ENCODE measurements around the gene RELL2.

The RELL2 gene

GRCh38 chr5:141646026-141646425 lies 9.2 kb downstream of the RELL2 start:
- peak in 1 of 10 donors; percentile 24 for DNase-seq
- intact Hi-C loops (cut with DNase I) = no loop called here

- intact Hi-C loops (cut with DNase I) = no loop called here
- peak in 1 of 10 donors; percentile 63 for DNase-seq
Observed at GRCh38 chr5:141647242-141647641, 10.4 kb downstream of the RELL2 start.

- intact Hi-C loops (cut with DNase I) = no loop called here
- peak in 1 of 10 donors; percentile 42 for DNase-seq
Observed at GRCh38 chr5:141647851-141648250, 11.1 kb downstream of the RELL2 start.

- intact Hi-C loops (cut with DNase I) = no loop called here
- peak in 2 of 10 donors; percentile 32 to 84 for DNase-seq
Observed at GRCh38 chr5:141649056-141649688, 12.4 kb downstream of the RELL2 start.

GRCh38 chr5:141649972-141650371 lies 13.2 kb downstream of the RELL2 start:
- intact Hi-C loops (cut with DNase I) = no loop called here
- DNase-seq = no peak

- peak; percentile 62 to 97 (median 86) for DNase-seq
- intact Hi-C loops (cut with DNase I) = no loop called here
Observed at GRCh38 chr5:141650851-141651727, 14.3 kb downstream of the RELL2 start, which contains the start of gene FCHSD1. FCHSD1 (minus strand) TSS chr5:141651418; CDS start chr5:141651368, 50 bp downstream.

GRCh38 chr5:141651728-141652105 lies 14.9 kb downstream of the RELL2 start:
- intact Hi-C loops (cut with DNase I) = no loop called here
- peak in 1 of 10 donors; percentile 65 for DNase-seq

- no peak for DNase-seq
- intact Hi-C loops (cut with DNase I) = no loop called here
Observed at GRCh38 chr5:141654298-141654697, 17.5 kb downstream of the RELL2 start.

- intact Hi-C loops (cut with DNase I) = no loop called here
- DNase-seq = peak in 1 of 10 donors; percentile 37
Observed at GRCh38 chr5:141655020-141655419, 18.2 kb downstream of the RELL2 start.

GRCh38 chr5:141656396-141656795 lies 19.6 kb downstream of the RELL2 start:
- intact Hi-C loops (cut with DNase I) = no loop called here

GRCh38 chr5:141657404-141657803 lies 20.6 kb downstream of the RELL2 start:
- DNase-seq = no peak
- intact Hi-C loops (cut with DNase I) = no loop called here

More at GRCh38 chr5:141656396-141656795, 19.6 kb downstream of the RELL2 start:
- DNase-seq = peak in 2 of 10 donors; percentile 57 to 59

GRCh38 chr5:141657937-141658545 lies 21.2 kb downstream of the RELL2 start:
- DNase-seq = peak in 1 of 10 donors; percentile 28
- intact Hi-C loops (cut with DNase I) = no loop called here

- intact Hi-C loops (cut with DNase I) = no loop called here
- no peak for DNase-seq
Observed at GRCh38 chr5:141662028-141662427, 25.2 kb downstream of the RELL2 start.

- intact Hi-C loops (cut with DNase I) = no loop called here
- DNase-seq = peak in 1 of 10 donors; percentile 35
Observed at GRCh38 chr5:141663506-141663905, 26.7 kb downstream of the RELL2 start.

- peak; percentile 49 to 96 (median 76) for DNase-seq
Observed at GRCh38 chr5:141664733-141665461, 28.1 kb downstream of the RELL2 start.

GRCh38 chr5:141665995-141666940 lies 29.5 kb downstream of the RELL2 start:
- intact Hi-C loops (cut with DNase I) = loop anchor here (1.0 kb wide), 1 partner anchor 294 kb away; no protein-coding TSS in a partner anchor
- DNase-seq = no peak

More at GRCh38 chr5:141664733-141665461, 28.1 kb downstream of the RELL2 start:
- intact Hi-C loops (cut with DNase I) = loop anchor here (1.0 kb wide), 1 partner anchor 295 kb away; no protein-coding TSS in a partner anchor

- intact Hi-C loops (cut with DNase I) = no loop called here
- DNase-seq = no peak
Observed at GRCh38 chr5:141668601-141669265, 31.9 kb downstream of the RELL2 start.

GRCh38 chr5:141669520-141669919 lies 32.7 kb downstream of the RELL2 start:
- DNase-seq = no peak
- intact Hi-C loops (cut with DNase I) = no loop called here
